WTC11 (cell line): ENCODE data around the gene CALHM1.

Source experiments
- NR3C1 ChIP-seq: sonication (generic); formaldehyde crosslinking; conservative IDR thresholded peaks from 2 replicates; pipeline ENCODE4 v1.8.1; 2023; ENCODE audit warnings: low read depth, mild to moderate bottlenecking, missing genetic modification reagents
- TF ChIP-seq, protein P1 (sequence below): sonication (generic); formaldehyde crosslinking; IDR thresholded peaks from 2 replicates; pipeline ENCODE4 v1.8.0; 2022; ENCODE audit warnings: mild to moderate bottlenecking, missing genetic modification reagents
- TF ChIP-seq, protein P2 (sequence below): sonication (generic); formaldehyde crosslinking; IDR thresholded peaks from 2 replicates; pipeline ENCODE4 v1.8.1; 2022; ENCODE audit warnings: low read depth, mild to moderate bottlenecking, moderate library complexity, missing genetic modification reagents, borderline replicate concordance
- TF ChIP-seq, protein P3 (sequence below): fragments of 200-600 bp; IDR thresholded peaks from 2 replicates; pipeline ENCODE4 v1.8.0; 2022; ENCODE audit warnings: antibody characterized with exemption

DNA sequence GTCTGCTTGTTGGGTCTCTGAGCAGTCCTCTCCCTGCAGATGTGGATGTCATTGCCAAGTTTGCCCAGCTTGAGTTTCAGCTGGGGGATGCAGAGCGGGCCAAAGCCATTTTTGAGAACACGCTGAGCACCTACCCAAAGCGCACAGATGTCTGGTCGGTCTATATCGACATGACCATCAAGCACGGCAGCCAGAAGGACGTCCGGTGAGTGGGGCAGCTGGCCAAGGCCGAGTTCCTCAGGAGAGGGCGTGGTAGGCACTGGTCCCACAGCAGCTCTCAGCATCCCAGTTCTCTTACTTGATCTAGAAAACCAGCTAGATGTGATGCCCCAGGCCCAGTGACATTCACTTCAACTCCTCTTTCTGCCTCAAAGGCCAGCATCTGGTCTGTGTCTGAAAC lies 14.2 kb downstream of the CALHM1 start:
- no peak for TF ChIP-seq NR3C1 (CRISPR knock-in tag)
- TF ChIP-seq, protein P1, sequence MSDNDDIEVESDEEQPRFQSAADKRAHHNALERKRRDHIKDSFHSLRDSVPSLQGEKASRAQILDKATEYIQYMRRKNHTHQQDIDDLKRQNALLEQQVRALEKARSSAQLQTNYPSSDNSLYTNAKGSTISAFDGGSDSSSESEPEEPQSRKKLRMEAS (CRISPR knock-in tag) = no peak
- TF ChIP-seq, protein P2, sequence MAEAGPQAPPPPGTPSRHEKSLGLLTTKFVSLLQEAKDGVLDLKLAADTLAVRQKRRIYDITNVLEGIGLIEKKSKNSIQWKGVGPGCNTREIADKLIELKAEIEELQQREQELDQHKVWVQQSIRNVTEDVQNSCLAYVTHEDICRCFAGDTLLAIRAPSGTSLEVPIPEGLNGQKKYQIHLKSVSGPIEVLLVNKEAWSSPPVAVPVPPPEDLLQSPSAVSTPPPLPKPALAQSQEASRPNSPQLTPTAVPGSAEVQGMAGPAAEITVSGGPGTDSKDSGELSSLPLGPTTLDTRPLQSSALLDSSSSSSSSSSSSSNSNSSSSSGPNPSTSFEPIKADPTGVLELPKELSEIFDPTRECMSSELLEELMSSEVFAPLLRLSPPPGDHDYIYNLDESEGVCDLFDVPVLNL = no peak
- TF ChIP-seq, protein P3, sequence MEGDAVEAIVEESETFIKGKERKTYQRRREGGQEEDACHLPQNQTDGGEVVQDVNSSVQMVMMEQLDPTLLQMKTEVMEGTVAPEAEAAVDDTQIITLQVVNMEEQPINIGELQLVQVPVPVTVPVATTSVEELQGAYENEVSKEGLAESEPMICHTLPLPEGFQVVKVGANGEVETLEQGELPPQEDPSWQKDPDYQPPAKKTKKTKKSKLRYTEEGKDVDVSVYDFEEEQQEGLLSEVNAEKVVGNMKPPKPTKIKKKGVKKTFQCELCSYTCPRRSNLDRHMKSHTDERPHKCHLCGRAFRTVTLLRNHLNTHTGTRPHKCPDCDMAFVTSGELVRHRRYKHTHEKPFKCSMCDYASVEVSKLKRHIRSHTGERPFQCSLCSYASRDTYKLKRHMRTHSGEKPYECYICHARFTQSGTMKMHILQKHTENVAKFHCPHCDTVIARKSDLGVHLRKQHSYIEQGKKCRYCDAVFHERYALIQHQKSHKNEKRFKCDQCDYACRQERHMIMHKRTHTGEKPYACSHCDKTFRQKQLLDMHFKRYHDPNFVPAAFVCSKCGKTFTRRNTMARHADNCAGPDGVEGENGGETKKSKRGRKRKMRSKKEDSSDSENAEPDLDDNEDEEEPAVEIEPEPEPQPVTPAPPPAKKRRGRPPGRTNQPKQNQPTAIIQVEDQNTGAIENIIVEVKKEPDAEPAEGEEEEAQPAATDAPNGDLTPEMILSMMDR = no peak
